SKM-1 (cell line): ENCODE results near the gene ARHGAP45.
"Not testable (repeated sequence)": the region's sequence is repeated elsewhere in the genome, so short reads cannot be mapped to it uniquely, and the experiment has no call there.

Experiments
- DNase-seq: peaks from one replicate; lab custom pipeline; 2025; ENCODE audit not compliant: unreplicated experiment; lab: John Stamatoyannopoulos, UW

Gene ARHGAP45

DNA sequence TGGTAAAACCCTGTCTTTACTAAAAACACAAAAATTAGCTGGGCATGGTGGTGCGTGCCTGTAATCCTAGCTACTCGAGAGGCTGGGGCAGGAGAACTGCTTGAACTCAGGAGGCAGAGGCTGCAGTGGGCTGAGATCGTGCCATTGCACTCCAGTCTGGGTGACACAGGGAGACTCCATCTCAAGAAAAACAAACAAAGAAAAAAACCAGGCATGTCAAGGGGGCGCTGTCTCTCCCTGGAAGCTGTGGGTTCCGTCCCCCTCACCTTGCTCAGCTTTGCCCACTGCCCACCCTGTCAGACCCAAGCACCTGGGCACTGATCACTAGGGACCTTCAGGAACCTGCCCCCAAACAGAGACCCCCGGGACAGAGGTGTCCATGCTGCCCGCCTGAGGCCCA, 62.1 kb downstream of the ARHGAP45 start:
- not testable (repeated sequence) for DNase-seq

DNA sequence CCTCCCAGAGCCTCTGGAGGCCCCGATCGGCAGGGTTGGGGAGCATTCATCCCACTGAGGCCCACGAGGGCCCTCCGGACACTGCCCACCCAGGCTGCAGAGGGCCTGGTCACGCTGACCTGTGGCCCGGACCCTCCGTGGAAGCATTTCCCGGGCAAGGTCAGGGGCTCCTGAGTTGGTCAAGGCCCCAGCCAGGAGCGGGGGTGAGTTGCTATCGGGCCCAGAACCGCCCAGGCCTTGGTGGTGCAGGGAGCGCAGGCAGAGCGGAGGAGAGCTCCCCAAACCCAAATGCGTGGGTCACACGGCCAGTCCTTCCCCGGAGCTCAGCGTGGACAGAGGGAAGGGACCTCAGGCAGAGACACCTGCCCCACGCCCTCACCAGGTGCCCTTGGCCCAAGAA, 62.6 kb downstream of the ARHGAP45 start:
- no peak for DNase-seq

DNA sequence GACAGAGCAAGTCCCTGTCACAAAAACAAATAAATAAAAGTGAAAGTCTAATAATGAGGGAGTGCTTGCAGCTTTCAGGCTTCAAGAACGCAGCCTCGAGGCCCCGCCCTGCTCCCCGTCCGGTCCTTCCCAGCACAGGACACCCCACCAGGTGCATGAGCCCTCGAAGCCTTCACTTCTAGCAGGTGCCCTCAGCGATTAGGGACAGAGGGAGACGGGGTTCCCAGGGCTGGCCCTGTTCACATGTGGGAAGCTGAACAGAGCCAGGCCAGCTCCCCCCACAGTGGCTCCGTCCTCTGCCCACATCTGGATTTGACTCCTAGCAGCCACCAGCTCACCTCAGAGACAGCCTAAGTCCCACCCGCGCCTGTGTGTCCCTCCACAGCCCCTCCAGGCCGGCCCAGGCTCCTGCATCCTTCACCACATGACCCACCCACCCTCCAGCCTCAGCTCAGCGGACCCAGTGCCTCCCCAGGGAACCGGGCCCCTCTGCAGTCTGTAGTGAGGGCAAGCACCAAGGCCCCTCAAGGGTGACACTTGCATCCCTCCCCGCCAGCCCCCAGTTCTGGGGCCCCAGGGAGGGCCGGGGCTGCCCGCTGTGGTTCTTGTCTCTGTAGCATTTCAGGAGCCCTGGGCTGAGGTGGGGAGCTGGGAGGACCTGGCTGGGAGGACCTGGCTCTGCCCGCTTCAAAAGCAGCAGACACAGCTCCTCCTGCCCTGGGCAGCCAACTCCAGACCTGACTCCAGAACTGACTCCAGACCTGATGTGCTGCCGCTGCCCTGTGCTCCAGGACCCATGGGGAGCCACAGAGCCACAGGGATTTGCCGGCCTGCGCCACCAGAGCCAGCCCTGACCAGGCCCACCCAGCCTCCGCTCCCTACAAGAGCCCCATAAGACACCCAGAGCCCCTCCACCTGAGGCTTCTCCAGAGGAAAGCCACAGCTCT, 64.1 kb downstream of the ARHGAP45 start:
- DNase-seq = no peak

DNA sequence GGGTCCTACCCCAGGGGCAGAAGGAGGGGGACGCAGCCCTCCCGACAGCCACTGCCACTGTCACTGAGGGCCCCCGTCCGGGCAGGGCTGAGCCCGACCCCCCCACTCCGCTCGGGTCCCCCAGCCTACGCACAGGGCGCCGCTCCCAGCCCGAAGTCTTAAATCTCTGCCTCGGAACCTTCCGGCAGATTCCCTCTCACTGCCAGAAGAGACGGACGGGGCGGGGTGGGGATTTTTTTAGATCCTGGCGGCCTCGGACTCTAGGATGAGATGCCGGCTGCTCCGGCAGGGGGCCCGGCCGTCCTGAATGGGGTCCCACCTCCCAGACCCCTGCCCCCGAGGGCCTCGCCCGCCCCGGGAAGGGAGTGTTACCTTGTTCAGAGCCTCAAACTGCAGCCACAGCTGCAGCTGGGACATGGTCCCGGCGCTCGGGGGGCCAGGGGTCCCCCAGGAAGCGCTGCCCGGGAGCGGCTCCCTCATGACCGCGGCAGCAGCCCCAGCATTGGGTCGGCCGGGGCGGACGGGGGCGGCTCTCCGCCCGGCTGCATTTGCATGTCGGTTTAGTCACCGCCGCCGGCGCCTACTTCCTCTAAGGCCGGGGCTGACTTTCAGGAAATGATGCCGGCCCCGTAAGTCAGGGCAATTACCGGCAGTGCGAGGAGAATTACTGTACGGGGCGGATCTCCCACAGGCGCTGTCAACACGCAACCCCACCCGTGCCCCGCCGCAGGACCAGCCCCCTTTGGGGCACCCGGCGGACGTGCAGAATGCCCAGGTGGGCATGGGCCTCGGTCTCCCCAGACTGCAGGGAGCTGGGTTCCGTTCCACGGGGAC, 65.0 kb downstream of the ARHGAP45 start:
- DNase-seq = peak; percentile 87

DNA sequence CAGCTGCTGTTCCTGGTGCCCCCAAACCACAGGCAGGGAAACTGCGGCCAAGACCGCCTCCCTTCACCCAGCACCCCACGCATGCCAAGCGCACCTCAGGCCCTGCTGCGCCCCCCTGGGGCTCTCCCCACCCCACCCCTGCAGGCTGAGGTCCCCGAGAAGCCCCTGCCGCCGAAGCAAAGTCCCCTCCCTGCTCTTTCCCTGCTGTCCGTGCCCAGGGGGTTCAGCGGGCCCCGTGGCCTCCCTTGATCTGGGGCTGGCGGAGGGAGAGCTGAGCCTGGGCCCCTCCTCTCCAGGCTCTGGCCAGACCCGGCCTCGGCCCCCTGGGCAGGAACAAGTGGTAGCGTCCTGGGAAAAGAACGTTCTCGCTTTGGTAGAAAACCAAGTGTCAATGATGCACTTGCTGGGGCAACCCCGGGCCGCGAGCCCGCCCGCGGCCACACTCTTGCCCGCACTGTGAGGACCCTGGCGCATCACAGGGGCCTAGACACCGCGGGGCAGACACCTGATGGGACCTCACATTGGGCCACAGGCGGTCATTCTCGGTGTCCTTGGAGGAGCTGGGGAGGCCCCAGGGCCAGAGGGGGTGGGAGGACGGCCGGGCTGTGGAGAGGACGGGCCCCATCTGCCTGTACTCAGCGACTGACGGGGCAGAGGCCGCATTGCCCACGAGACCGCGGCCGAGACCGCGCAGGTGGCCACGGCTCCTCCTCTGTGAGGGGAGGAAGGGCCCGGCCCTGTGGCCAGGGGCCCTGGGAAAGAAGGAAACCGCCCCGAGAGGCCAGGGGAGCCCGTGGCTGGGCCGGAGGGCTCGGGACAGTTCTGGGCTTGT, 65.8 kb downstream of the ARHGAP45 start:
- DNase-seq = no peak

DNA sequence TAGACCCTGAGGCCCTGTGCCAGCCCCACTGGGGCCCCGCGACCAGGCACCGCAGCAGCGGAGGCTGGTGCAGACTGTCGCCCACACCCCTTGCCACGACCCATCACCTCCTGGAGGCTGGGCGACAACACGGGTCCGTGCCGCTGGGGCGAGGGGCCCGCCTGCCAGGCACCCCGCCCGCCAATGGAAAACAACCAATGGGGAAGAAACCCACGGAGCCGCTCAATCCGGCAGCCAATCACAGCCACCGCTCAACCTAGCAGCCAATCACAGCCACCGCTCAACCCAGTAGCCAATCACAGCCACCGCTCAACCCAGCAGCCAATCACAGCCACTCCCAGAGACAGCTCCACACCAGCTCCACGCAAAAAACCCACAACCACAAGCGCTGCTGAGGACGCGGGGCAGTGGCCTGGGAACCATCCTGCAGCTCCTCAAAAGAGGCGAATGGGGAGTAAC, 66.5 kb downstream of the ARHGAP45 start:
- no peak for DNase-seq

DNA sequence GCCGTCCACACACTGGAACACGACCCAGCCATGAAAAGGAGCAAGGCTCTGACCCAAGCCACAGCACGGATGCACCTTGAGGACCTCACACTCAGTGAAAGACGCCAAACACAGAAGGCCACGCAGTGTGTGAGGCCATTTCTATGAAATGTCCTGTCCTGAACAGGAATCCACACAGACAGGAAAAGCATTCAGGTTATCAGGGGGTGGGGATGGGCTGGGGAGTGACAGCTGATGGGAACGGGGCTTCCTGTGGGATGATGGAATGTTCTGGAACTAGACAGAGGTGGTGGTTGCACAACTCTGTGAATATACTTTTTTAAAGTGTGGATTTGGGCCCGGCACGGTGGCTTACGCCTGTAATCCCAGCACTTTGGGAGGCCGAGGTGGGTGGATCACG, 67.5 kb downstream of the ARHGAP45 start:
- no peak for DNase-seq

DNA sequence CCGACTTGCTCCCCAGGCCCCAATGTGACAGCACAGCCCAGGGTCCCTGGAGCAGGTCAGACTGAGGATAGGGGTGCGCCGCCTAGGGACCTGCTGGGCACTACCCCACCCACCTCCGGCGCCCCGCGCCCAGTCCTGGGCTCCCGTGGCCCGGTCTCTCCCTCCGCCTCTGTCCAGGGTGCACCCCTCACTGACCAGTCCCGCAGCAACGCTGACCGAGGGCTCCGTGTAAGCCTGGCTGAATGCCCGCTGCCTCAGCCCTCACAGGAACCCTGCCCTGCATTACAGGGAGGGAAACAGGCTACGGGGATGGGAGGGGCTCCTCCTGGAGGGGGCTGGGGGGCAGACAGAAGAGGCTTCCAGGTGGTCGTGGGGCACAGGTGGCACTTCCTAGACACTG, 68.5 kb downstream of the ARHGAP45 start:
- DNase-seq = no peak

DNA sequence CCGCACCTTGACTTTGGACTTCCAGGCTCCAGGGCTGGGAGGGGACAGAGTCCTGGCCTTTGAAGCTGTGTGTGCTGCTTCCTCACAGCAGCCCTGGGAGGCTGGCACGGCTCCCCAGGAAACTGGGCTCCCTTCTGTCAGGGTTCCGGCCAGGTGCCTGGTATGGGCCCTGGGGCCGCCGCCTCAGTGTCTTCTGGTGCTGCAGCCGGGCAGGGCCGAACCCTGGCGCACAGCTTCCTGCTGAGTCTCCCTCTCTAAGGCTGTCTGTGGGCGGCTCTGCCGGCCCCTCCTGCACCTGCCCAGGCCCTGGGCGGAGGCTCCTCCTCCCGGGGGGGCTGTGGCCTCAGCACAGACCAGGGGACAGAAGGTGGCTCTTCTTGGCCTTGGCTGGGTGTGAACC, 69.2 kb downstream of the ARHGAP45 start:
- DNase-seq = no peak
